HepG2 (cell line): ENCODE results near the gene CELF2. TPM values are rescaled to one million over a fixed set of nuclear protein-coding genes. Genes with fewer than 3 reads are reported as not detected.

Source experiments
- ATAC-seq: fragments of 200-7000 bp; cut with Tn5 transposase; 3 replicates; pipeline ENCODE4 v1.9.1; 2020; ENCODE audit warnings: mild to moderate bottlenecking, moderate library complexity
- BruUV-seq: library from RNA; stranded (reverse); fragments of 400-500 nt; replicated peaks from 2 replicates; lab custom pipeline; 2021; lab: Mats Ljungman, UMichigan
- CTCF ChIA-PET: fragments of 300-600 bp; formaldehyde crosslinking; extraction: SDS; loops from one replicate; lab custom pipeline; 2021; ENCODE audit warnings: low total read pairs, inconsistent platforms, low intra/inter-chr PET ratio; lab: Yijun Ruan, JAX
- POLR2A ChIA-PET: fragments of 350-600 bp; sonication (Branson Sonifier 250); formaldehyde crosslinking; loops from one replicate; lab custom pipeline; 2020; ENCODE audit warnings: antibody characterized with exemption, inconsistent platforms; lab: Yijun Ruan, JAX
- DNase-seq: peaks from one replicate; pipeline ENCODE4 v3.0.0-alpha.2; 2015; ENCODE audit warnings: low spot score
- FAIRE-seq: peaks from 3 replicates; lab custom pipeline; 2011; peaks lifted over from hg19 to GRCh38; lab: Jason Lieb, UNC
- H2AFZ ChIP-seq: one replicate; pipeline ENCODE4 v1.6.1; 2011; ENCODE audit warnings: low read length, inconsistent platforms
- H3K27ac ChIP-seq: fragments of 300-600 bp; 3 replicates; pipeline ENCODE4 v1.8.0; 2011; ENCODE audit warnings: mixed run types, mild to moderate bottlenecking, mixed read lengths, low read length, inconsistent platforms; ENCODE audit not compliant: insufficient read depth; ENCODE audit errors: extremely low read length
- H3K27me3 ChIP-seq, 2 experiments: fragments of 200-600 bp in 1 of 2; 2 replicates in 1 of 2; 3 replicates in 1 of 2; pipeline versions ENCODE4 v1.6.0 to v1.8.0; 2011; ENCODE audit warnings: low read length in 2 of 2, mild to moderate bottlenecking in 2 of 2, moderate library complexity in 2 of 2, inconsistent platforms in 1 of 2; ENCODE audit not compliant: insufficient read depth in 2 of 2, control insufficient read depth in 1 of 2
- H3K36me3 ChIP-seq, 2 experiments: fragments of 200-600 bp in 1 of 2; replicated peaks in 1 of 2; 2 replicates in 1 of 2; 3 replicates in 1 of 2; pipeline versions ENCODE4 v1.5.1 to v1.8.0; 2011; ENCODE audit warnings: low read length in 2 of 2, inconsistent platforms in 1 of 2; ENCODE audit not compliant: insufficient read depth in 2 of 2, control insufficient read depth in 1 of 2
- H3K4me1 ChIP-seq: 2 replicates; pipeline ENCODE4 v1.5.1; 2012; ENCODE audit warnings: low read length, inconsistent platforms; ENCODE audit not compliant: insufficient read depth
- H3K4me2 ChIP-seq: 2 replicates; pipeline ENCODE4 v1.6.0; 2011; ENCODE audit warnings: low read depth, low read length, inconsistent platforms
- H3K4me3 ChIP-seq, 3 experiments: fragments of 200-600 bp in 1 of 3; sonication (generic), shearing (Covaris generic) in 1 of 3; replicated peaks in 1 of 3; 2 replicates each; pipeline ENCODE4 v1.5.1; 2011 to 2016; ENCODE audit warnings: low read length in 3 of 3, inconsistent platforms in 2 of 3, low read depth in 2 of 3, mild to moderate bottlenecking in 2 of 3, control low read depth in 1 of 3, mixed read lengths in 1 of 3; ENCODE audit not compliant: insufficient read depth in 1 of 3
- H3K79me2 ChIP-seq: one replicate; pipeline ENCODE4 v1.6.1; 2011; ENCODE audit warnings: low read length, inconsistent platforms; ENCODE audit not compliant: insufficient read depth
- H3K9ac ChIP-seq: 2 replicates; pipeline ENCODE4 v1.6.0; 2011; ENCODE audit warnings: mild to moderate bottlenecking, low read depth, low read length, inconsistent platforms; ENCODE audit not compliant: insufficient read depth
- H3K9me3 ChIP-seq: 2 replicates; pipeline ENCODE4 v1.5.1; 2012; ENCODE audit warnings: mild to moderate bottlenecking, low read length
- H4K20me1 ChIP-seq: 2 replicates; pipeline ENCODE4 v1.6.0; 2011; ENCODE audit warnings: inconsistent platforms, mild to moderate bottlenecking, low read length, moderate library complexity; ENCODE audit not compliant: insufficient read depth
- CBX5 ChIP-seq: sonication (generic); formaldehyde crosslinking; IDR thresholded peaks from 2 replicates; pipeline ENCODE4 v1.4.0; 2020; ENCODE audit warnings: missing genetic modification reagents, borderline replicate concordance
- FOXP1 ChIP-seq, 2 experiments: fragments of 450-650 bp in 1 of 2; IDR thresholded peaks; 2 replicates each; pipeline ENCODE4 v1.6.1; 2017 to 2018; ENCODE audit warnings: antibody characterized with exemption in 1 of 2
- THYN1 ChIP-seq: sonication (generic); formaldehyde crosslinking; IDR thresholded peaks from 2 replicates; pipeline ENCODE4 v1.8.1; 2023; ENCODE audit warnings: low read depth, mild to moderate bottlenecking, moderate library complexity, missing genetic modification reagents, borderline replicate concordance
- ZNF230 ChIP-seq: sonication (generic); formaldehyde crosslinking; IDR thresholded peaks from 2 replicates; pipeline ENCODE4 v1.4.0; 2020; ENCODE audit warnings: mild to moderate bottlenecking, missing genetic modification reagents
- WGBS: methylation state at CpG from one replicate; pipeline ENCODE4 v1.1.6; 2017; ENCODE audit warnings: low lambda C conversion rate; 5-methylcytosine and 5-hydroxymethylcytosine counted together
- in situ Hi-C: cut with HindIII; loops from 2 replicates; pipeline ENCODE4 v1.10.0; 2017; ENCODE audit warnings: low pct_unique_long_range_greater_than_20kb; ENCODE audit not compliant: extremely low pct_ligation_motif_present
- intact Hi-C: fragments of 100-400 bp; cut with micrococcal nuclease; formaldehyde crosslinking; loops from one replicate; pipeline ENCODE4 v1.10.0; 2022; ENCODE audit not compliant: unreplicated experiment
- polyA plus RNA-seq, 8 experiments: library from polyadenylated mRNA; depleted of rRNA in 3 of 8; stranded (reverse) in 7 of 8; unstranded in 1 of 8; fragments of >200 nt; fragmentation: Illumina TruSeq in 4 of 8; extraction: Trizol in 4 of 8; gene quantifications; 2 replicates each; pipeline versions ENCODE4 v1.2.1 to v1.2.3, GENCODE V29; 2011 to 2016; ENCODE audit warnings: low read depth in 4 of 8, missing spikeins in 1 of 8, mixed read lengths in 1 of 8; ENCODE audit not compliant: insufficient read depth in 1 of 8
- total RNA-seq, 5 experiments: library from RNA; depleted of rRNA; stranded (reverse); fragments of >200 nt; fragmentation: Illumina TruSeq; extraction: Trizol; gene quantifications; 2 replicates each; pipeline ENCODE4 v1.2.3, GENCODE V29; 2016; ENCODE audit warnings: low read depth in 1 of 5
- TF ChIP-seq, protein P1 (sequence below): sonication (generic); formaldehyde crosslinking; IDR thresholded peaks from 2 replicates; pipeline ENCODE4 v1.8.1; 2023; ENCODE audit warnings: mild to moderate bottlenecking, inconsistent platforms, moderate library complexity, missing genetic modification reagents, borderline replicate concordance
- TF ChIP-seq, protein P2 (sequence below): sonication (generic); formaldehyde crosslinking; IDR thresholded peaks from 2 replicates; pipeline ENCODE4 v1.4.0; 2020; ENCODE audit warnings: missing genetic modification reagents
- TF ChIP-seq, protein P3 (sequence below): sonication (generic); formaldehyde crosslinking; conservative IDR thresholded peaks from 2 replicates; pipeline ENCODE4 v1.4.0; 2020; ENCODE audit warnings: missing genetic modification reagents

Gene CELF2
- total and polyA plus RNA-seq, 2 of the 13 experiments (the other 11 are each of a cell fraction or from before 2014, with no cell fraction given): not detected

DNA sequence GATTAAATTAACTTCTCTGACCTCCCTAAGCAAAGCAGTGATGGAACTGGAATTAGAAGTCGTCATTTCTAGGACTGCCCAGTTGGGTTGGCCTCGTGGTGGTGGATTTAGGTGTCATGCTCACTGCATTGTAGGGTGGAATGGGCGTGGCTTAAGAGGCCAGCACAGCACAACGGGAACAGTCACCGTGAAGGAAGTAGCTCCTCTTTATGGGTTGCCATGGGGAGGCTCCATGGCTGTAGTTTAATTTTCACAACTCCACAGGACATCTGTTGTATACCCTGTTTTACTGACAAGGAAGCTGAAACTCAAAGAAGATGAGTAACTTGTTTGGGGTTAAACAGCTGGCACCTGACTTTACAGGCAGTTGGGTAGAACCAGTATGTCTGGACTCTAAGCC, 208.3 kb downstream of the CELF2 start:
- intact Hi-C loops: no loop called here
- Histone ChIP-seq H3K4me1 (no peaks in the 10 kb centered on the region), H3K9me3 (no peaks in the 10 kb centered on the region), H3K79me2 (no peaks in the 10 kb centered on the region), H3K9ac (no peak overlapping the region), H3K36me3 (no peaks in the 10 kb centered on the region), H2AFZ (no peak overlapping the region), H4K20me1 (no peaks in the 10 kb centered on the region), H3K4me2 (no peak overlapping the region), H3K27ac (no peak overlapping the region), H3K4me3 (no peak overlapping the region), H3K27me3 (peaks cover 4 to 20% of the 10 kb centered on the region in 2 experiments; a peak in 2 of 5 replicates)
- 0% methylated on average over 5 of the region's 5 CpGs for WGBS
- in situ Hi-C loops: no loop called here
- POLR2A ChIA-PET: no interaction called here
- no peak for FAIRE-seq
- ATAC-seq: no peak
- DNase-seq: no peak
- TF ChIP-seq, protein P1, sequence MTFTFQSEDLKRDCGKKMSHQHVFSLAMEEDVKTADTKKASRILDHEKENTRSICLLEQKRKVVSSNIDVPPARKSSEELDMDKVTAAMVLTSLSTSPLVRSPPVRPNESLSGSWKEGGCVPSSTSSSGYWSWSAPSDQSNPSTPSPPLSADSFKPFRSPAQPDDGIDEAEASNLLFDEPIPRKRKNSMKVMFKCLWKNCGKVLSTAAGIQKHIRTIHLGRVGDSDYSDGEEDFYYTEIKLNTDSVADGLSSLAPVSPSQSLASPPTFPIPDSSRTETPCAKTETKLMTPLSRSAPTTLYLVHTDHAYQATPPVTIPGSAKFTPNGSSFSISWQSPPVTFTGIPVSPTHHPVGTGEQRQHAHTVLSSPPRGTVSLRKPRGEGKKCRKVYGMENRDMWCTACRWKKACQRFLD: no peak
- TF ChIP-seq, protein P2, sequence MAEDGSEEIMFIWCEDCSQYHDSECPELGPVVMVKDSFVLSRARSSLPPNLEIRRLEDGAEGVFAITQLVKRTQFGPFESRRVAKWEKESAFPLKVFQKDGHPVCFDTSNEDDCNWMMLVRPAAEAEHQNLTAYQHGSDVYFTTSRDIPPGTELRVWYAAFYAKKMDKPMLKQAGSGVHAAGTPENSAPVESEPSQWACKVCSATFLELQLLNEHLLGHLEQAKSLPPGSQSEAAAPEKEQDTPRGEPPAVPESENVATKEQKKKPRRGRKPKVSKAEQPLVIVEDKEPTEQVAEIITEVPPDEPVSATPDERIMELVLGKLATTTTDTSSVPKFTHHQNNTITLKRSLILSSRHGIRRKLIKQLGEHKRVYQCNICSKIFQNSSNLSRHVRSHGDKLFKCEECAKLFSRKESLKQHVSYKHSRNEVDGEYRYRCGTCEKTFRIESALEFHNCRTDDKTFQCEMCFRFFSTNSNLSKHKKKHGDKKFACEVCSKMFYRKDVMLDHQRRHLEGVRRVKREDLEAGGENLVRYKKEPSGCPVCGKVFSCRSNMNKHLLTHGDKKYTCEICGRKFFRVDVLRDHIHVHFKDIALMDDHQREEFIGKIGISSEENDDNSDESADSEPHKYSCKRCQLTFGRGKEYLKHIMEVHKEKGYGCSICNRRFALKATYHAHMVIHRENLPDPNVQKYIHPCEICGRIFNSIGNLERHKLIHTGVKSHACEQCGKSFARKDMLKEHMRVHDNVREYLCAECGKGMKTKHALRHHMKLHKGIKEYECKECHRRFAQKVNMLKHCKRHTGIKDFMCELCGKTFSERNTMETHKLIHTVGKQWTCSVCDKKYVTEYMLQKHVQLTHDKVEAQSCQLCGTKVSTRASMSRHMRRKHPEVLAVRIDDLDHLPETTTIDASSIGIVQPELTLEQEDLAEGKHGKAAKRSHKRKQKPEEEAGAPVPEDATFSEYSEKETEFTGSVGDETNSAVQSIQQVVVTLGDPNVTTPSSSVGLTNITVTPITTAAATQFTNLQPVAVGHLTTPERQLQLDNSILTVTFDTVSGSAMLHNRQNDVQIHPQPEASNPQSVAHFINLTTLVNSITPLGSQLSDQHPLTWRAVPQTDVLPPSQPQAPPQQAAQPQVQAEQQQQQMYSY (CRISPR knock-in tag): no peak
- TF ChIP-seq, protein P3, sequence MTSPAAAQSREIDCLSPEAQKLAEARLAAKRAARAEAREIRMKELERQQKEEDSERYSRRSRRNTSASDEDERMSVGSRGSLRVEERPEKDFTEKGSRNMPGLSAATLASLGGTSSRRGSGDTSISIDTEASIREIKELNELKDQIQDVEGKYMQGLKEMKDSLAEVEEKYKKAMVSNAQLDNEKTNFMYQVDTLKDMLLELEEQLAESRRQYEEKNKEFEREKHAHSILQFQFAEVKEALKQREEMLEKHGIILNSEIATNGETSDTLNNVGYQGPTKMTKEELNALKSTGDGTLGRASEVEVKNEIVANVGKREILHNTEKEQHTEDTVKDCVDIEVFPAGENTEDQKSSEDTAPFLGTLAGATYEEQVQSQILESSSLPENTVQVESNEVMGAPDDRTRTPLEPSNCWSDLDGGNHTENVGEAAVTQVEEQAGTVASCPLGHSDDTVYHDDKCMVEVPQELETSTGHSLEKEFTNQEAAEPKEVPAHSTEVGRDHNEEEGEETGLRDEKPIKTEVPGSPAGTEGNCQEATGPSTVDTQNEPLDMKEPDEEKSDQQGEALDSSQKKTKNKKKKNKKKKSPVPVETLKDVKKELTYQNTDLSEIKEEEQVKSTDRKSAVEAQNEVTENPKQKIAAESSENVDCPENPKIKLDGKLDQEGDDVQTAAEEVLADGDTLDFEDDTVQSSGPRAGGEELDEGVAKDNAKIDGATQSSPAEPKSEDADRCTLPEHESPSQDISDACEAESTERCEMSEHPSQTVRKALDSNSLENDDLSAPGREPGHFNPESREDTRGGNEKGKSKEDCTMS (CRISPR knock-in tag): no peak
- TF ChIP-seq CBX5 (CRISPR knock-in tag) (no peak), THYN1 (CRISPR knock-in tag) (no peak), ZNF230 (CRISPR knock-in tag) (no peak), FOXP1 (IDR thresholded peaks at IDR 0.05) (no peak), FOXP1 (CRISPR knock-in tag; IDR thresholded peaks at IDR 0.05) (no peak)
- CTCF ChIA-PET: no interaction called here
- BruUV-seq: no TSS peak
